Thoracic aorta (tissue), 2 donors: ENCODE data around the gene CACNA1E. TPM values are rescaled to one million over a fixed set of nuclear protein-coding genes. Genes with fewer than 3 reads are reported as not detected.

ENCODE experiments used
- ATAC-seq: fragments of 150-250 bp; one replicate; pipeline ENCODE4 v1.8.0; 2017; ENCODE audit warnings: low read depth; ENCODE audit not compliant: insufficient number of reproducible peaks, low FRiP score
- DNase-seq: peaks from one replicate; pipeline ENCODE4 v3.0.0-alpha.2; 2020; ENCODE audit warnings: low spot score
- H3K27ac ChIP-seq, 2 donors: fragments of 200-600 bp; sonication (generic); 1 replicate in 1 of 2; 2 replicates in 1 of 2; pipeline ENCODE4 v1.5.1; 2016; ENCODE audit warnings: mild to moderate bottlenecking in 2 of 2, moderate library complexity in 2 of 2
- H3K27me3 ChIP-seq: fragments of 200-600 bp; sonication (generic); replicated peaks from 2 replicates; pipeline ENCODE4 v1.6.0; 2016; ENCODE audit warnings: mild to moderate bottlenecking; ENCODE audit not compliant: insufficient read depth
- H3K36me3 ChIP-seq: fragments of 200-600 bp; sonication (generic); one replicate; pipeline ENCODE4 v1.5.1; 2016
- H3K4me1 ChIP-seq, 2 donors: fragments of 200-600 bp; sonication (generic); 1 replicate in 1 of 2; 2 replicates in 1 of 2; pipeline versions ENCODE4 v1.5.1 to v1.6.0; 2016; ENCODE audit warnings: low read depth in 2 of 2, mild to moderate bottlenecking in 1 of 2; ENCODE audit not compliant: control insufficient read depth in 1 of 2
- H3K4me3 ChIP-seq: fragments of 200-600 bp; sonication (generic); 2 replicates; pipeline ENCODE4 v1.5.1; 2016; ENCODE audit warnings: mild to moderate bottlenecking
- H3K9me3 ChIP-seq: fragments of 200-600 bp; sonication (generic); 2 replicates; pipeline ENCODE4 v1.5.1; 2016
- CTCF ChIP-seq: fragments of 200-600 bp; sonication (generic); IDR thresholded peaks from one replicate; pipeline ENCODE4 v1.5.1; 2019; ENCODE audit warnings: antibody characterized with exemption
- total RNA-seq, 2 donors: library from RNA; depleted of rRNA; stranded (reverse); fragments of >200 nt; gene quantifications; one replicate each; pipeline versions ENCODE4 v1.1.0 to v1.2.3, GENCODE V29; 2016

Gene CACNA1E
- total RNA-seq: not detected

DNA sequence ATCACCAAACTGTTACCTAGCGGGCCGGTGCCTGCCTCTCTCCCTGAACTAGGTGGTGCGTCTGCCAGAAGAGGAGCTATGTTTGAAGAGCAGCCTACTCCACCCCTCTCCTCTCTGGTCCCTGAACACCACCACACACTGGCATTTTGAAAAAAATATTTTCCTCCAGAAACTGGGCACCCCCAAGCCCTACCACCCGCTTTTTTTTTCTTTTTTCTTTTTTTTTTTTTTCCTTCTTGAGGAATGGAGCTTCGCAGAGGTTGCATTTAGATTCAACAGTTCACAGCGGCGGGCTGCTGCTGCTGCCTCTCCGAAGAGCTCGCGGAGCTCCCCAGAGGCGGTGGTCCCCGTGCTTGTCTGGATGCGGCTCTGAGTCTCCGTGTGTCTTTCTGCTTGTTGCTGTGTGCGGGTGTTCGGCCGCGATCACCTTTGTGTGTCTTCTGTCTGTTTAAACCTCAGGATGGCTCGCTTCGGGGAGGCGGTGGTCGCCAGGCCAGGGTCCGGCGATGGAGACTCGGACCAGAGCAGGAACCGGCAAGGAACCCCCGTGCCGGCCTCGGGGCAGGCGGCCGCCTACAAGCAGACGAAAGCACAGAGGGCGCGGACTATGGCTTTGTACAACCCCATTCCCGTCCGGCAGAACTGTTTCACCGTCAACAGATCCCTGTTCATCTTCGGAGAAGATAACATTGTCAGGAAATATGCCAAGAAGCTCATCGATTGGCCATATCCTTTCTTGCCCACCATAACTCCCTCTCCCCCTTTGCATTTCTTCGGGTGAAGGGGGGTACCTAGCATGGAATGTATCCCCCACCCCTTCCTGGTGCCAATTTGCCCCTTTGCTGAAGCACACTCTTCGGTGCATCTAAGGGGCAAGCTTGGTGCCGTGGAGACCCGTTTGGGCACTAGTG is at the start of gene CACNA1E:
CACNA1E (plus strand) TSS at position 233 of the 911 bp plus-strand sequence; CDS start at position 461, 228 bp downstream.
- Histone ChIP-seq H3K36me3 (no peaks in the 10 kb centered on the region), H3K27ac (no peak within 1 kb of the TSS), H3K27me3 (peaks cover 5% of the 10 kb centered on the region), H3K4me3 (peak within 1 kb of the TSS; percentile 28), H3K4me1 (no peaks in the 10 kb centered on the region), H3K9me3 (no peaks in the 10 kb centered on the region)
- ATAC-seq (no peak), DNase-seq (no peak)
- no peak for TF ChIP-seq CTCF

GRCh38 chr1:181433931-181434330 is 49.4 kb upstream of the CACNA1E start:
- Histone ChIP-seq H3K9me3 (no peaks in the 10 kb centered on the region), H3K4me1 (no peaks in the 10 kb centered on the region), H3K36me3 (no peaks in the 10 kb centered on the region), H3K4me3 (no peak overlapping the region), H3K27me3 (no peaks in the 10 kb centered on the region), H3K27ac (no peak overlapping the region)
- ATAC-seq (no peak), DNase-seq (no peak)
- TF ChIP-seq CTCF: no peak

DNA sequence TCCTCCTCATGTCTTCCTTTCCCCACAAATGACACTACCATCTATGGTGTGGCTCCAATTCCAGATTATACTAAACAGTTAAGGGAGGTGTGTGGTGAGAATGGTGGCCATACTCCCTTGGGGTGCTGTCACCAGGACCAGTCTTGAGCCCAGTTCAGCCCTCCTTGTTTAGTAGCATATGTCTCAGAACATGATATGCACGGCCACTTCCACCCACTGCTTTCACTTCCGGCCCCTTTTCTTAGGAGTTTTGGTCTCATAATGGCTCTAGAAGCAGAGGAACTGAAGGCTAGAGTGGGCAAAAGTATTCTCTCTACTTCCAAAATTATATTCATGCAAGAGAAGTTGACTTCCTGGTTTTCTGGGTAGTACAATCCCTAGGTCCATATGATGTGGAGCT is 45.3 kb upstream of the CACNA1E start:
- Histone ChIP-seq H3K27me3 (no peaks in the 10 kb centered on the region), H3K4me1 (no peaks in the 10 kb centered on the region), H3K27ac (no peak overlapping the region), H3K9me3 (no peaks in the 10 kb centered on the region), H3K36me3 (no peaks in the 10 kb centered on the region), H3K4me3 (no peak overlapping the region)
- ATAC-seq: no peak
- no peak for TF ChIP-seq CTCF
- DNase-seq: no peak

DNA sequence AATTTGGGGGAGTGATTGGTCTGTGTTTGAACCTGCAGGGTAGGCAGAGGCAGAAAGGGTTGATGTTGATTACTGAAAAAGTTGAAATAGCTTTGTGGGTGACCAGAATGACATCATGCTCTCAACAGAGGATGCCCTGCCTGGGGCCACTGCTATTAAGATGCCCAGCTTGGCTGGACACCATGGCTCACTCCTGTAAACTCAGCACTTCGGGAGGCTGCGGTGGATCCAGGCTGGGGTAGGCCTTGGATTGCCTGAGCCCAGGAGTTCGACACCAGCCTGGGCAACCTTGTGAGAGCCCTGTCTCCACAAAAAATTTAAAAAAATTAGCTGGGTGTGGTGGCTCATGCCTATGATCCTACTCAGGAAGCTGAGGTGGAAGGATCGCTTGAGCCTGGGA is 42.8 kb upstream of the CACNA1E start:
- DNase-seq (no peak), ATAC-seq (no peak)
- H3K27ac ChIP-seq: no peak overlapping the region
- H3K4me1 ChIP-seq: no peaks in the 10 kb centered on the region
- no peaks in the 10 kb centered on the region for H3K9me3 ChIP-seq
- TF ChIP-seq CTCF: no peak
- H3K36me3 ChIP-seq: no peaks in the 10 kb centered on the region
- no peak overlapping the region for H3K4me3 ChIP-seq
- no peaks in the 10 kb centered on the region for H3K27me3 ChIP-seq

DNA sequence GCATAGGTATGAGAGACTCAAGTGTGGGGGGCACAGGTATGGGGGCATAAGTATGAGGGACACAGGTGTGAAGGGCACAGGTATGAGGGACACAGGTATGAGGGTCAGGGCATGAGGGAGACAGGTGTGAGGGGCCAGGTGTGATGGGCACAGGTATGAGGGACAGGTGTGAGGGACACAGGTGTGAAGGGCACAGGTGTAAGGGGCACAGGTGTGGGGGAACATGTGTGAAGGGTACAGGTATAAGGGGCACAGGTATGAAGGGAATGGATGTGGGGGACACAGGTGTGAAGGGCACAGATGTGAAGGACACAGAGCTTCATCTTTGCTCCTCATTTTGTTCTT is 41.2 kb upstream of the CACNA1E start:
- H3K4me3 ChIP-seq: no peak overlapping the region
- H3K27ac ChIP-seq: no peak overlapping the region
- H3K27me3 ChIP-seq: no peaks in the 10 kb centered on the region
- ATAC-seq (no peak), DNase-seq (no peak)
- TF ChIP-seq CTCF: no peak
- H3K9me3 ChIP-seq: no peaks in the 10 kb centered on the region
- no peaks in the 10 kb centered on the region for H3K4me1 ChIP-seq
- no peaks in the 10 kb centered on the region for H3K36me3 ChIP-seq
